Stimulated activated naive B cell treated with anti-CD40 and anti-IgM and Interleukin-4, amounts not matched to agents 10 μg/mL and 1 μg/mL and 100 μg/mL, for 72 hours (primary cell): Measurements from ENCODE around the gene PCYT1A.
A peak's percentile ranks its signal among the peaks of the same experiment; 100 is the strongest.
"Not testable (repeated sequence)": the region's sequence is repeated elsewhere in the genome, so short reads cannot be mapped to it uniquely, and the experiment has no call there.

ENCODE experiments used
- ATAC-seq, 2 donors: fragments of 150-1000 bp; cut with Tn5 transposase; replicated peaks; 2 replicates each; pipeline ENCODE4 v1.10.0; 2021; ENCODE audit warnings: moderate library complexity in 1 of 2
- DNase-seq: peaks from one replicate; pipeline ENCODE4 v3.0.0; 2021
- H3K27ac Mint-ChIP-seq: one replicate; pipeline ENCODE4 v1.8.0; 2022; ENCODE audit warnings: mild to moderate bottlenecking, mixed read lengths
- H3K27me3 Mint-ChIP-seq, 2 donors: one replicate each; pipeline ENCODE4 v1.8.0; 2022; ENCODE audit warnings: mixed read lengths in 2 of 2
- H3K36me3 Mint-ChIP-seq, 2 donors: one replicate each; pipeline ENCODE4 v1.8.0; 2022; ENCODE audit warnings: mixed read lengths in 2 of 2, mild to moderate bottlenecking in 1 of 2
- H3K4me1 Mint-ChIP-seq, 2 donors: one replicate each; pipeline ENCODE4 v1.8.0; 2022; ENCODE audit warnings: mixed read lengths in 2 of 2, mild to moderate bottlenecking in 1 of 2
- H3K4me3 Mint-ChIP-seq, 2 donors: one replicate each; pipeline ENCODE4 v1.8.0; 2022; ENCODE audit warnings: mild to moderate bottlenecking in 2 of 2, mixed read lengths in 2 of 2, moderate library complexity in 1 of 2
- H3K9me3 Mint-ChIP-seq, 2 donors: one replicate each; pipeline ENCODE4 v1.8.0; 2022; ENCODE audit warnings: mixed read lengths in 2 of 2, mild to moderate bottlenecking in 1 of 2

Gene PCYT1A

DNA sequence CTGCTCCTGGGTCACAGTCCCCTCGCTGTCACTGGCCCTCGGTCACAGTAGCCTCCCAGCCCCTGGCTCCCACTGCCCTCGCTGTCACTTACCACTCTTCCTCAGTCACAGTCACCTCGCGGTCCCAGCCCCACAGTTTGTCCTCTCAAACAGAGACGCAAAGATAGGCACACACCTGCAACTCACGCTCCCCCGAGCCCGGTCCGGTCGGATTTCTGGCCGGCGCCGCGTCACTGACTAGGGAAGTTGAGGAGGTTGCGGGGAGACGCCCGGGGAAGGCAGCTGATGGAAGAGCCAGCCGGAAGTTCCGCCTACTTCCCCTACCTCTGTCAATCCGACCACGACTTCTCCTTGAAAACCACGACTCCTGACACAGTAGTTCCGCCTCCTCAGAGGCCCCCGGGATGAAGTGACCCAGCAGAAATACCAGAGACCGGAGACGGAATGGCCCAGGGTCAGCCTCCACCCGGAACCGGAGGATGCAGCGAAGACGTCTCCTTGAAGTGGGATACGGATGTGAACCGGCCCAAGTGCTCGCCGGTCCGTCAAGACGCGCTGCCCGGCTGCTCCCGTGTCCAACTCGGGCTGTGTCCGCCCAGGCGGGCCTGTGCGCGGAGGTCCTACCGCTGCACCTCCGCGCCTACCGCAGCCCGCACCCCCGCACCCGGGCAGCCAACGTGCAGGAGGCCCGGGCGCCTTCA is at the start of gene PCYT1A:
Gene PCYT1A, minus strand, starts transcription at position 287 of the 701 bp plus-strand sequence. CDS start 17,195 bp downstream, outside the sequence.
- Mint-ChIP-seq H3K9me3 (no peaks in the 10 kb centered on the region), H3K36me3 (peaks cover 0 to 17% of the 10 kb centered on the region in 2 donors), H3K4me3 (peak within 1 kb of the TSS; percentile 97 to 98), H3K4me1 (peaks cover 26 to 35% of the 10 kb centered on the region in 2 donors), H3K27me3 (no peaks in the 10 kb centered on the region), H3K27ac (peak within 1 kb of the TSS; percentile 98)
- DNase-seq = peak; percentile 78
- ATAC-seq = peak; percentile 88 to 90

DNA sequence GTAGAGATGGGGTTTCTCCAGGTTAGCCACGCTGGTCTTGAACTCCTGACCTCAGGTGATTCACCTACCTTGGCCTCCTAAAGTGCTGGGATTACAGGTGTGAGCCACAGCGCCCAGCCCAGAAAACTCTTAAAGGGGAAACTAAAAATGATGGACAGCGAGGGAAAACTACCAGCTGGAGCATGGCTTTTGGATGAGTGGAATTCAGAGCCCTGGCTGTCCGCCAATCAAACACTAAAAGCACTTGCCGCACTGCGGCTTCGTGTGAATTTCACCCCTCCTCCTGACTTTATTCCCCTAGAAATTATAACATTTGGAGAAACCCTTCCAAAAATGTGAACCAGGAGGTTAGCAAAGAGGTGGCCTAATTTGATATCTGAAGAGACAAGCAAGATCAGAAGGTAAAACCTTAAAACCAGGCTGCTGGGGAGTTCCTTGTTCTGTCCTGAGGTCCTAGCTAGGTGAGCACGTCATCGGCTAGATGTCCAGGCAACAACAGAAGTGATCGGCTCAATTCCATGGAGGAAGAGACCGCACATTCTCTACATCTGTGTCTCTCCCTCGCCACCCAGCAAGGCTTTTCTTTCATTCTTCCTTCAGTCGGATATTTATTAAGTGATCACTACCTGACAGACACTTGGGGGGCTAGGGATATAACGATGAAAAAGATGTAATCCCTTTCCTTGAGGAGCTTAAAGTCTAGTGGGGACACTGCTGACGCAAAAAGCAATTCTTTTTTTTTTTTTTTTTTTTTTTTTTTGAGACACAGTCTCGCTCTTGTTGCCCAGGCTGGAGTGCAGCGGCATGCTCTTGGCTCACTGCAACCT is 49.0 kb upstream of the PCYT1A start:
- Mint-ChIP-seq H3K27me3 (no peaks in the 10 kb centered on the region), H3K4me3 (no peak overlapping the region), H3K4me1 (peaks cover 3 to 12% of the 10 kb centered on the region in 2 donors), H3K9me3 (no peaks in the 10 kb centered on the region), H3K36me3 (no peaks in the 10 kb centered on the region), H3K27ac (no peak overlapping the region)
- ATAC-seq = no peak
- DNase-seq = no peak

DNA sequence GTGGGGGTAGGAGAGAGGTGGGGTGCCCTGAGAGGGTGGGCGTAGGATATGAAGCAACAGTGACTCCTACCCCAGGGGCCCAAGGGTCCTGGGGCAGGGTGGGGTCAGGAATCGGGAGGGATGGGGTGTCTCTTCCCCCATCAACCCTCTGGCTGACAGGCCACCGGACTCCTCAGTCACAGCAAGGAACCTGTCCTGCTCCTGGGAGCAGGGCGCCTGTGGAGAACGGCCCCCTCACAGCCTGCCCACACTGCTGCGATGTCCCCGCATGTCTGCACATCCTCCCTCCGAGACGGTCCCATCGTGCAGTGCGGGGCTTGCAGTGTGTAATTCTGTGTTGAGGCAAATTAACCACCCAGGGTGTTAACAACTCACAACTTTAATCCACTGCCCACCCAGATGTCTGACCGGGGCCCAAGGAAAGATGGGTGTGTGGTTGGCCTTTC is 48.0 kb upstream of the PCYT1A start:
- Mint-ChIP-seq H3K4me3 (no peak overlapping the region), H3K36me3 (no peaks in the 10 kb centered on the region), H3K27me3 (no peaks in the 10 kb centered on the region), H3K9me3 (no peaks in the 10 kb centered on the region), H3K4me1 (peaks cover 1 to 6% of the 10 kb centered on the region in 2 donors), H3K27ac (no peak overlapping the region)
- ATAC-seq = no peak
- DNase-seq = no peak

DNA sequence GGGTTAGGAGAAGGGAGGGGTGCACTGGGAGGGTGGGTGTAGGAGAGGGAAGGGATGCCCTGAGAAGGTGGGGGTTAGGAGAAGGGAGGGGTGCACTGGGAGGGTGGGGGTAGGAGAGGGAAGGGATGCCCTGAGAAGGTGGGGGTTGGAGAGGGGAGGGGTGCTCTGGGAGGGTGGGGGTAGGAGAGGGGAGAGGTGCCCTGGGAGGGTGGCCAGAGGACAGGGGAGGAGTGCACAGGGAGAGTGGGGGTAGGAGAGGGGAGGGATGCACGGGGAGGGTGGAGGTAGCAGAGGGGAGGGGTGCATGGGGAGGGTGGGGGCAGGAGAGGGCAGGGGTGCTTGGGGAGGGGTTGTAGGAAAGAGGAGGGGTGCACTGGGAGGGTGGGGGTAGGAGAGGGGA is 47.5 kb upstream of the PCYT1A start:
- Mint-ChIP-seq H3K9me3 (no peaks in the 10 kb centered on the region), H3K27me3 (no peaks in the 10 kb centered on the region), H3K27ac (no peak overlapping the region), H3K4me1 (peaks cover 0 to under 1% of the 10 kb centered on the region in 2 donors), H3K36me3 (no peaks in the 10 kb centered on the region), H3K4me3 (no peak overlapping the region)
- ATAC-seq = no peak
- no peak for DNase-seq

DNA sequence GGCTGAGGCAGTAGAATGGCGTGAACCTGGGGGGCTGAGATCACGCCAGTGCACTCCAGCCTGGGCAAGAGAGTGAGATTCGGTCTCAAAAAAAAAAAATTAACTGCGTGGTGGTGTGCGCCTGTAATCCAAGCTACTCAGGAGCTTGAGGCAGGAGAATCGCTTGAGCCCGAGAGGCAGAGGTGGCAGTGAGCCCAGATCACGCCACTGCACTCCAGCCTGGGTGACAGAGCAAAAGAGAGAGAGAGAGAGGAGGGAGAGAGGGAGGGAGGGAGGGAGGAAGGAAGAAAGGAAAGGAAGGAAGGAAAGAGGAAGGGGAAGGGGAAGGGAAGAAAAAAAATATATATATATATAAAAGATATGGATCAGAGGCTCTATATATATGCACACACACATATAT is 44.6 kb upstream of the PCYT1A start:
- Mint-ChIP-seq H3K27ac (no peak overlapping the region), H3K4me3 (no peak overlapping the region), H3K4me1 (no peaks in the 10 kb centered on the region), H3K27me3 (no peaks in the 10 kb centered on the region), H3K9me3 (no peaks in the 10 kb centered on the region), H3K36me3 (no peaks in the 10 kb centered on the region)
- no peak for ATAC-seq
- DNase-seq = no peak

DNA sequence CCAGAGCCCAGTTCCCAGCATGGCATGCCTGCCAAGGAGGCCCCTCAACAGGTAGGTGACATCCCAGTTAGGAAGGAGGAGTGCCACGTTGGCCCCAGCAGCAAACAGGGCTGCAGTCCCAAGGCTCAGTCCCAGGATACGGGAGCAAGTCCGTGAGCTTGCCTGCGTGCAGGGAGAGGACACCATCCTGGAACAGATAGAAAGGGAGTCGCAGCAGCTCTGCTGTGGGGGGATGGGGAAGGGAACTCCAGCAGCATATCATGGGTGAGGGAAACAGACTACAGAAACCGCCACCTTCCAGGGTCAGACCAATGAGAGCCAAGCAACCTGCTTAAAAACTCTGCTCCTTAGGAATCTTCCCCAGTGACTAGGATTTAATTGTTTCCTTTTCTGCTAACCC is 39.9 kb upstream of the PCYT1A start:
- Mint-ChIP-seq H3K36me3 (no peaks in the 10 kb centered on the region), H3K9me3 (no peaks in the 10 kb centered on the region), H3K4me3 (no peak overlapping the region), H3K27me3 (no peaks in the 10 kb centered on the region), H3K4me1 (no peaks in the 10 kb centered on the region), H3K27ac (no peak overlapping the region)
- no peak for DNase-seq
- ATAC-seq = no peak

DNA sequence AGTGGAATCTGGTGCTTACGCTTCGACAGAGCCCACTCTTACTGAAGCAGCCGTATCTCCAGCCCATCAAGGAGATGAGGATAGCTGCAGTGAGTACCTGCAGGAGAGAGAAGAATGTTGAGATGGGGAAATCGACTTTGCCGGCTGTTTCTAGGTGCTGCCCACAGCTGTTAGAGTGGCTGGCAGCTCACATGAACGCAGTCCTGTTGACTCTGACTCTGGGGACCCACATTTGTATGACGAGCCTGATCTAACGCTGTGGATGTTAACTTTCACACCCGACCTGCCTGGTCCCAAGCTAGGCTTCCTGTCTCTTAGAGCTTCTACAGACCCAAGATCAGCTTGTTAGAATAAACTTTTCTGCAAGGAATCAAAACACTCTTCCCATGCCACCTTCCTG is 39.4 kb upstream of the PCYT1A start:
- H3K27me3 Mint-ChIP-seq = no peaks in the 10 kb centered on the region
- no peaks in the 10 kb centered on the region for H3K36me3 Mint-ChIP-seq
- H3K4me1 Mint-ChIP-seq = no peaks in the 10 kb centered on the region
- H3K9me3 Mint-ChIP-seq = no peaks in the 10 kb centered on the region
- DNase-seq (no peak), ATAC-seq (no peak)
- no peak overlapping the region for H3K27ac Mint-ChIP-seq
- no peak overlapping the region for H3K4me3 Mint-ChIP-seq

DNA sequence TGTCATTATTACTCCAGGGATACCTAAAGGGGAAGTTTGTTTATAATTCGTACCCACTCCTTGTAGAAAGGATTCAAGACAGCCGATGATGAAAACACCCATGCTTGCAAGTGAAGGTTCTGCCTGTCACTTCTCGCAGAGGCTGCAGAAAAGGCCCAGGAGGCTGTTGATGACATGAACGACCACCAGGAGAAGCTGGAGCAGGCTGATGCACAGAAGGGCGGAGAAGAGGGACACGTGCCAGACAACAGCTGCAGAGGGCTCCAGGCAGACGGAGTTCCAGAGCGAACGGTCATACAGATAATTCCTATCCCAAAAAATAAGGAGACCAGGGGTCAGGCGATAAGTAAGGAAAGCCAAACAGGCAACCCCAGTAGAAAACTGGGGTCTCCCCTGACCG is 36.2 kb upstream of the PCYT1A start:
- H3K36me3 Mint-ChIP-seq = peaks cover 0 to 2% of the 10 kb centered on the region in 2 donors
- ATAC-seq (no peak), DNase-seq (no peak)
- H3K9me3 Mint-ChIP-seq = no peaks in the 10 kb centered on the region
- no peak overlapping the region for H3K27ac Mint-ChIP-seq
- no peaks in the 10 kb centered on the region for H3K27me3 Mint-ChIP-seq
- peaks cover 0 to 2% of the 10 kb centered on the region in 2 donors for H3K4me1 Mint-ChIP-seq
- H3K4me3 Mint-ChIP-seq = no peak overlapping the region

DNA sequence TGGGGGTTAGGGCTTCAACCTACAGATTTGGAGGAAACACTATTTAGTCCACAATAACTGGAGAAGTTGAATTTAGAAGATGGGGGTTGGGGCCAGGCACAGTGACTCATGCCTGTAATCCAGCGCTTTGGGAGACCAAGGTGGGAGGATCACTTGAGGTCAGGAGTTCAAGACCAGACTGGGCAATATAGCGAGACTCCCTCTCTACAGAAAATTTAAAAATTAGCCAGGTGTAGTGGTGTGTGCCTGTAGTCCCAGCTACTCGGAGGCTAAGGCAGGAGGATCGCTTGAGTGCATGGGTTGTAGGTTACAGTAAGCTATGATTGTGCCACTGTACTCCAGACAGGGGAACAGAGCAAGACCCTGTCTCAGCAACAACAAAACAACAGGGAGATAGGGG is 35.5 kb upstream of the PCYT1A start:
- Mint-ChIP-seq H3K4me3 (no peak overlapping the region), H3K9me3 (no peaks in the 10 kb centered on the region), H3K36me3 (peaks cover 0 to 2% of the 10 kb centered on the region in 2 donors), H3K27me3 (no peaks in the 10 kb centered on the region), H3K27ac (no peak overlapping the region), H3K4me1 (peaks cover under 1 to 2% of the 10 kb centered on the region in 2 donors)
- DNase-seq = no peak
- ATAC-seq = no peak

DNA sequence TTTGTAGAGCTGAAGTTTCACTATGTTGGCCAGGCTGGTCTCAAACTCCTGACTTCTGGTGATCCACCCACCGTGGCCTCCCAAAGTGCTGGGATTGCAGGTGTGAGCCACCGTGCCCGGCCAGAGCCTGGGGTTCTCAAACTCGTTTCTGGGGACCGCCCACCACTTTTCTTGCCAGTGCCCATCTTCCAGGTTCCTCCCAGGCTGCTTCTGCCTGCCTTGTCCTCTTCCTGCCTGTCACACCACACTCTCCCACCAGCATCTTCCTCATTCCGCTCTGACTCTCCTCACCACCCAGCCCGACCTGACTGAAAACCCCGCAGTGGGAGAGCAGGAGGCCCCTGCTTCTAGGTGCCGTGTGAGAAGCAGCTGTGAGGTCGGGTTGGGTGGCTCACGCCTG is 33.6 kb upstream of the PCYT1A start:
- no peaks in the 10 kb centered on the region for H3K27me3 Mint-ChIP-seq
- no peak overlapping the region for H3K27ac Mint-ChIP-seq
- DNase-seq = no peak

DNA sequence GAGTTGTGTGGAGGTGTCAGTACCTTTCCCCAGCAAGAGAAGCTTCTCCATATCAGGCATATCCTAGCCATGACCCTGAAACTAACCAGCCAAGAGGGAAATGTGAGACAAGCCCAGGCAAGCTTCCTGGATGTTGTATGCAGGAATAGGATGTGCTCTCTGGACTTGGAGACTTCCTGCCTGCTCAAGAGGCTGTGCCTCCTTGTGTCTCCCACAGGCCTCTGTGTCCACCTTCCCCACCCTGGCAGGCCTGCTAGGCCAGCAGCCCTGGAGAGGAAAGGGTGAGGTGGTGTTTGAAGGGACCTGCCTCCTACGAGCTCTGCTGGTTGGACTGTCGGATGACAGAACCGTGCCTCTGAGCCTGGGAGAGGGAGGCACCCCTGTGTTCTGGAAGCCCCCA is 32.6 kb upstream of the PCYT1A start:
- Mint-ChIP-seq H3K27me3 (no peaks in the 10 kb centered on the region), H3K27ac (no peak overlapping the region), H3K4me1 (peaks cover 6 to 11% of the 10 kb centered on the region in 2 donors), H3K4me3 (no peak overlapping the region), H3K36me3 (peaks cover 0 to 2% of the 10 kb centered on the region in 2 donors), H3K9me3 (no peaks in the 10 kb centered on the region)
- ATAC-seq (no peak), DNase-seq (no peak)

More for the DNA sequence above, 33.6 kb upstream of the PCYT1A start:
- ATAC-seq = no peak
- H3K9me3 Mint-ChIP-seq = no peaks in the 10 kb centered on the region
- peaks cover 6 to 11% of the 10 kb centered on the region in 2 donors for H3K4me1 Mint-ChIP-seq
- peaks cover 0 to 2% of the 10 kb centered on the region in 2 donors for H3K36me3 Mint-ChIP-seq
- H3K4me3 Mint-ChIP-seq = no peak overlapping the region

DNA sequence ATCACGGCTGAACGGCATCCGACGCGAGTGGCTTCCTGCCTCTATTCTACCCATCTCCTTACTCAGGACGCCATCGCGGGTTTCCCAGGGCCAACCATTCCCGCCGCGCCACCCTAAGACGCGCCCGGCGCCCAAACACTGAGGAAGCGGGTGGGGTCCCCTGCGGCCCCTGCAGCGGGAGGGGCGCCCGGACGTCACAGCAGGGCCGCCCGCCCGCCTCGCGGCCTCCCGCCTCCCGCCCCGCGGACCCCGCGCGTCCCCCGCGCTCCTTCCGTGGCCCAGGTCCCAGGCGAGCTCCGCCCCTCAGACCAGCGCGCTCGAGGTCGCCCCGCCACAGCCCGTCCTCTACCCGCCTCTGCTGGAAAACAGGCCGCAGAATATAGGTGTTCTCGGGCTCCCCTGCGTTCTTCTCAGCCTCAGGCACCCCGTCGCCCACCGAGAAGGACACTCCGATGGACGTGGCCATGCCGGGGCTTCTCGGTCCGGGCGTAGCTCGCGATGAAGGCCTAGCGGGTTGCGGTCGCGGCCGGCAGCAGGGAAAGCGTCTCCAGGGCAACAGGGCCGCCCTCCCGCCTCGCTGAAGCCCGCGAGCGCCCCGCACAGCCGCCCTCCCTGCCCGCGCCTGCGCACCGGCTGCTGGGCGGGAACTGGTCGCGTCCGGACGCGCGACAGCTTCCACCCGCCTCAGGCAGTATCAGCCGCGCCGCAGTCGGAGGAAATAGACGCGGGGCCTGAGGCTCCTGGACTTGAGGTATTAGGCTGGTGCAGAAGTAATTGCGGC is 30.4 kb upstream of the PCYT1A start, which contains the start of gene DYNLT2B:
Gene DYNLT2B, minus strand, starts transcription at position 554 of the 781 bp plus-strand sequence. Its CDS starts 88 bp downstream, at position 466.
- no peaks in the 10 kb centered on the region for H3K9me3 Mint-ChIP-seq
- no peaks in the 10 kb centered on the region for H3K27me3 Mint-ChIP-seq
- H3K4me1 Mint-ChIP-seq = peaks cover 6 to 11% of the 10 kb centered on the region in 2 donors
- peak within 1 kb of the TSS; percentile 98 for H3K27ac Mint-ChIP-seq
- DNase-seq (peak; percentile 86), ATAC-seq (peak; percentile 93 to 94)
- H3K36me3 Mint-ChIP-seq = peaks cover 5 to 7% of the 10 kb centered on the region in 2 donors
- peak within 1 kb of the TSS; percentile 97 to 98 for H3K4me3 Mint-ChIP-seq

DNA sequence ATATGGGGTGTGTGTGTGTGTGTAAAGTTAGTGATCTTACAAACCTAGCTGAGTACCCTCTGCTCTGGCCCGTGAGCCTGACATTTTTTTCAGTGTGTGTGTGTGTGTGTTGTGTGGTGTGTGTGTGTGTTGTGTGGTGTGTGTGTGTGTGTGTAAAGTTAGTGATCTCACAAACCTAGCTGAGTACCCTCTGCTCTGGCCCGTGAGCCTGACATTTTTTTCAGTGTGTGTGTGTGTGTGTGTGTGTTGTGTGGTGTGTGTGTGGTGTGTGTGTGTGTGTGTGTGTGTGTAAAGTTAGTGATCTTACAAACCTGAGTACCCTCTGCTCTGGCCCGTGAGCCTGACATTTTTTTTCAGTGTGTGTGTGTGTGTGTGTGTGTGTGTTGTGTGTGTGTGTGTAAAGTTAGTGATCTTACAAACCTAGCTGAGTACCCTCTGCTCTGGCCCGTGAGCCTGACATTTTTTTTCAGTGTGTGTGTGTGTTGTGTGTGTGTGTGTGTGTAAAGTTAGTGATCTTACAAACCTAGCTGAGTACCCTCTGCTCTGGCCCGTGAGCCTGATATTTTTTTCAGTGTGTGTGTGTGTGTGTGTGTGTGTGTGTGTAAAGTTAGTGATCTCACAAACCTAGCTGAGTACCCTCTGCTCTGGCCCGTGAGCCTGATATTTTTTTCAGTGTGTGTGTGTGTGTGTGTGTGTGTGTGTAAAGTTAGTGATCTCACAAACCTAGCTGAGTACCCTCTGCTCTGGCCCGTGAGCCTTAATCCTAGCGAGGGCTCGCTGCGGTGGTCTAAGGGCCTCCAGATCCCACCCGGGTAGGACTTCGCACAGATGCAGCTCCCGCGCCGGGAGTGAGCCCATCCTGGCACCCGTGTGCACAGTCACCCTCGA is 29.5 kb upstream of the PCYT1A start:
- Mint-ChIP-seq H3K4me1 (peaks cover 6 to 11% of the 10 kb centered on the region in 2 donors), H3K27ac (peak overlapping the region; percentile 98), H3K4me3 (peak overlapping the region; percentile 97 to 98)
- H3K27me3 Mint-ChIP-seq, H3K9me3 Mint-ChIP-seq, ATAC-seq, DNase-seq, H3K36me3 Mint-ChIP-seq: not testable (repeated sequence)
